Measurements from ENCODE around the gene HOXA13. TPM values are rescaled to one million over a fixed set of nuclear protein-coding genes. Genes with fewer than 3 reads are reported as not detected.

The HOXA13 gene
- total RNA-seq, 1 donor from 2014 or later: not detected

DNA sequence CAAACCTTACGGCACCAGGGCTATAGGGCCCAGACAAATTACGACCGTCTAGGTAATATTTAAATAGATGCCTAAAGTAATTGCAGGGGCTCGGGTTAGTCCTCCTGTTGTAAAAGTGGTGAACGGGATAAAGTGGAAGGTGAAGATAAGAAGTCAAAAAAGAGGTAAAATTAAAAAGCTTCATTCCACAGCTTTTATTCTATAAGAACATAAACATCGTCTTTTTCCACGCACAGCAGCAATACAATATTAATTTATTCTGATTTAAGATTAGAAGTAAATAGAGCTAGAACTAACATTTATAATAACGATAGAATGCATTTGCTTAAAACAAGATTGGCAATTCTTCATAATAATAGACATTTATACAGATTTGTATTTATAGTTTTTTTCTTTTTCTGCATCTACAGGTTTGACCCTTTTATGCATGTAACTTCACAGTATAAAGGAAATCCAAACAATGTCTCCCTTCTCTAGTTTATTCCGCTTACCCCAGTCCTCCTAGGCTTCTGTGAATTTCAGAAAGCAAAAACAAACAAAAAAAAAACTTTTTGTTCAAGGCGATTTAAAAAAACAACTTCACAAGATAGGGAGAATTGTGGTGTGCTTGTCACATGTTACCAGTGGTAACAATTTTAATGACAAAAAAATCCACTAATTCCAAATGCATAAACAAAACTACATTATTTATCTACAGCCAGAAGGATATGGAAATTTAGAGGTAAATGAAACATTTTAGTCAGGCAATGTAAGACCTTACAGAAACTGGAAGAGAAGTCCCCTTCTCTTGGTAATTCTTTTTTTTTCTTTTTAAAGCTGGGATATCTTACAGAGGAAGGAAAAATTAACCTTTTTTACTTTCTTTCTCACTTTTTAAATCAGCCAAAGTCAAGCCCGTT, 29.2 kb downstream of the HOXA13 start:
- TF ChIP-seq, protein P1, sequence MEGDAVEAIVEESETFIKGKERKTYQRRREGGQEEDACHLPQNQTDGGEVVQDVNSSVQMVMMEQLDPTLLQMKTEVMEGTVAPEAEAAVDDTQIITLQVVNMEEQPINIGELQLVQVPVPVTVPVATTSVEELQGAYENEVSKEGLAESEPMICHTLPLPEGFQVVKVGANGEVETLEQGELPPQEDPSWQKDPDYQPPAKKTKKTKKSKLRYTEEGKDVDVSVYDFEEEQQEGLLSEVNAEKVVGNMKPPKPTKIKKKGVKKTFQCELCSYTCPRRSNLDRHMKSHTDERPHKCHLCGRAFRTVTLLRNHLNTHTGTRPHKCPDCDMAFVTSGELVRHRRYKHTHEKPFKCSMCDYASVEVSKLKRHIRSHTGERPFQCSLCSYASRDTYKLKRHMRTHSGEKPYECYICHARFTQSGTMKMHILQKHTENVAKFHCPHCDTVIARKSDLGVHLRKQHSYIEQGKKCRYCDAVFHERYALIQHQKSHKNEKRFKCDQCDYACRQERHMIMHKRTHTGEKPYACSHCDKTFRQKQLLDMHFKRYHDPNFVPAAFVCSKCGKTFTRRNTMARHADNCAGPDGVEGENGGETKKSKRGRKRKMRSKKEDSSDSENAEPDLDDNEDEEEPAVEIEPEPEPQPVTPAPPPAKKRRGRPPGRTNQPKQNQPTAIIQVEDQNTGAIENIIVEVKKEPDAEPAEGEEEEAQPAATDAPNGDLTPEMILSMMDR (IDR thresholded peaks at IDR 0.05; ENCODE audit: unreplicated experiment): no peak
- peaks cover 46% of the 10 kb centered on the region for H3K4me1 Mint-ChIP-seq (ENCODE audit: unreplicated experiment)
- H3K36me3 Mint-ChIP-seq (ENCODE audit: low read depth, unreplicated experiment): peaks cover 2% of the 10 kb centered on the region
- no peaks in the 10 kb centered on the region for H3K9me3 Mint-ChIP-seq (ENCODE audit: unreplicated experiment)
- H3K27ac Mint-ChIP-seq (ENCODE audit: unreplicated experiment): no peak overlapping the region
- no peak for DNase-seq (ENCODE audit: low spot score)
- H3K27me3 Mint-ChIP-seq (ENCODE audit: unreplicated experiment): peaks cover 32% of the 10 kb centered on the region
- peak overlapping the region; percentile 51 for H3K4me3 Mint-ChIP-seq (ENCODE audit: unreplicated experiment)

DNA sequence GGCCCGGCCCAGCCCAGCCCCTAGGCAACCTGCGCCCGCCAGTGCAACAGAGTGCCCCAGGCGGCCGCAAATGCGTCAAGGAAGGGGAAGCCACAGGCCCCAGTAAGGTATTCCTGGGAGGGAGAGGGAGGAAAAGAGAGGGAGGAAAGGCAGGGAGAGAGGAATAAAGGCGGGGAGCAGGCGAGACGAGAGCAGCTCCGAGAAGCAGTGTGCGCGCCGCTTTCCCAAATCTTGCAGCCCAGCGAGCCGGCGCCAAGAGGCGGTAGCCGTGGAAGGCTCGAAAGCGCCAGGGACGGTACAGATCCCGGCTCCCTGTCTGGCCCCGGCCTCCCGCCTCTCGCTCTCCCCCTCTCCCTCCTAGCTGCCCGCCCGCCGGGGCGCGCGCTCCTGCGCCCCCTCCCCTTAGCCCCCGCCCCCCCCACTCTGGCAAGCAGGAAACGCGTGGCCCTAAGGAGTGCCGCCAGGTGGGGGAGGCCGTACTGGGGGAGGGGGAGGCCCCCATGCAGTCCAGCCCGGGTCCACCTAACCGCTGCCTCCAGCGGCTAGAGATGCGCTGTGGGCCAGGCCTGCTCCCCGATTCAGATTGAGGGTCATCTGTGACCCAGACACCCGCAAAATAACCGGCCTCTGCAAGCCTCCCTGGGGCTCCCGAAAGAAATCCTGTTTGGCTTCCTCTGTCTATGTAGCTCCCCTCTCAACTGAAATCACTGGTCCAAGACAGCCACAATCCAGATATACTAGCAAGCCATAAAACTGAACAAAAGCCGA, 30.0 kb downstream of the HOXA13 start:
- Mint-ChIP-seq H3K27ac (ENCODE audit: unreplicated experiment) (no peak overlapping the region), H3K9me3 (ENCODE audit: unreplicated experiment) (no peaks in the 10 kb centered on the region), H3K4me1 (ENCODE audit: unreplicated experiment) (peaks cover 43% of the 10 kb centered on the region), H3K27me3 (ENCODE audit: unreplicated experiment) (peaks cover 30% of the 10 kb centered on the region), H3K4me3 (ENCODE audit: unreplicated experiment) (peak overlapping the region; percentile 51), H3K36me3 (ENCODE audit: low read depth, unreplicated experiment) (peaks cover 4% of the 10 kb centered on the region)
- no peak for DNase-seq (ENCODE audit: low spot score)
- TF ChIP-seq, protein P1 (IDR thresholded peaks at IDR 0.05; ENCODE audit: unreplicated experiment): no peak

DNA sequence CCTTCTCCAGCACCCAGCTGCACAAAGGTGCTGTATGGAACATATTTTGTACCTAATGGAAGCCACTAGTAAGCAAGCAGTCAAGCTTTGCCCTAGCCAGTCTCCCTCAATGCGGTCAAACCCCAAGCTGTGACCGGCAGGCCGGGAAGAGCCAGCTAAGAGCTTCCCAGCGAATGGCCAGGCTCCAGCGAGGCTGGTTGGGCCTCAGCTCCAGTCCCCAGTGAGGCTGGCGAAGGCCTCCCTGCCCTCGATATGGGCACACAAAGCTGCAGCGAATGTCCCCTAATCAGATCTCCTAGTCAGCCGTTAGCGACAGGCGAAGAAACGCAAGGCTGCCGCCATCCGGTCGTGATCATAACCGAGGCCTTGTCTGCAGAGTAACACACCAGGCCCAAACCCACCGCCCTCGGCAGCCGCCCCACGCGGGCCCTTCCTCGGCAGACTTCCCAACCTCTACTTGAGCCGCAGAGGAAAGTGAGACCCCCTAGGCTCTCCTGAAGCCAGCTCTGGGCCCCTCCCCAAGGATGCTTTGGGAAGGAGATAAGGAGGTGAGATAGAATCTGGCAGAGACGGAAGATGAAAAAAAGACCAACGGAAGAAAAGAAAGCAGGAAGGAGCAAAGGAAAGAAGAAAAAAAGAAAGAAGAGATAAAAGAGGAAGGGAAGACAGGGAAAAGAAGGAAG, 31.5 kb downstream of the HOXA13 start:
- no peak for DNase-seq (ENCODE audit: low spot score)

DNA sequence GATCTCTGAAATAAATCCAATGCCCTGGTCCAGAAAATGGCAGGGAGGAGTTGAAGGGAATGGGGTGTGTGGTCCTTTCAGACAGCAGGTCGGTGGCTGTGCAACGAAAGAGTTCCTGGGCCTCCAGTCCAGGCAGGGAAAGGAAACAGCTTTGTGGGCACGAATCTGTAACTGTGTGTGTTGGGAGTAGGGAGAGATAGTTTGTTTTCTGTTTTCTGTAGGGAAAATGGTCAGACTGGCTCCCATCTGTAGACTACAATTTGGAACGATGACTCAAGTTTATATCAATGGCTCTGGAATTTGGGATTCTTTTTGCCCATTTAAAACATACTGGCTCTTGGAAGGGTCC, 32.0 kb downstream of the HOXA13 start:
- H3K4me3 Mint-ChIP-seq (ENCODE audit: unreplicated experiment): no peak overlapping the region

More for the DNA sequence above, 31.5 kb downstream of the HOXA13 start:
- peaks cover 4% of the 10 kb centered on the region for H3K36me3 Mint-ChIP-seq (ENCODE audit: low read depth, unreplicated experiment)
- no peak overlapping the region for H3K27ac Mint-ChIP-seq (ENCODE audit: unreplicated experiment)
- H3K27me3 Mint-ChIP-seq (ENCODE audit: unreplicated experiment): peaks cover 41% of the 10 kb centered on the region
- peak overlapping the region; percentile 62 for H3K4me3 Mint-ChIP-seq (ENCODE audit: unreplicated experiment)
- H3K9me3 Mint-ChIP-seq (ENCODE audit: unreplicated experiment): no peaks in the 10 kb centered on the region
- TF ChIP-seq, protein P1 (IDR thresholded peaks at IDR 0.05; ENCODE audit: unreplicated experiment): no peak
- H3K4me1 Mint-ChIP-seq (ENCODE audit: unreplicated experiment): peaks cover 50% of the 10 kb centered on the region

More for the DNA sequence above, 32.0 kb downstream of the HOXA13 start:
- Mint-ChIP-seq H3K27me3 (ENCODE audit: unreplicated experiment) (peaks cover 41% of the 10 kb centered on the region), H3K27ac (ENCODE audit: unreplicated experiment) (peak overlapping the region; percentile 45), H3K4me1 (ENCODE audit: unreplicated experiment) (peaks cover 50% of the 10 kb centered on the region), H3K9me3 (ENCODE audit: unreplicated experiment) (no peaks in the 10 kb centered on the region), H3K36me3 (ENCODE audit: low read depth, unreplicated experiment) (peaks cover 4% of the 10 kb centered on the region)
- DNase-seq (ENCODE audit: low spot score): no peak
- TF ChIP-seq, protein P1 (IDR thresholded peaks at IDR 0.05; ENCODE audit: unreplicated experiment): no peak
